ENCODE data around the gene PHYHD1. TPM values are rescaled to one million over a fixed set of nuclear protein-coding genes. Genes with fewer than 3 reads are reported as not detected.

Gene PHYHD1
- polyA plus RNA-seq, 1 of the 3 experiments (the other 2 are of a cell fraction), result not detected

- H3K9ac ChIP-seq, result no peak overlapping the region
- H4K20me1 ChIP-seq (ENCODE audit: insufficient read depth), result no peaks in the 10 kb centered on the region
- H3K27ac ChIP-seq (ENCODE audit: low read depth in 2 of 2, low read length in 1 of 2), result no peak overlapping the region
- ChIA-PET CTCF (no interaction called here), POLR2A (no interaction called here)
- no peaks in the 10 kb centered on the region for H3K4me1 ChIP-seq (ENCODE audit: control insufficient read depth in 1 of 2, insufficient read depth in 2 of 2, low read depth in 1 of 2, low read length in 1 of 2)
- no peak overlapping the region for H2AFZ ChIP-seq (ENCODE audit: low read depth)
- no peak for DNase-seq
- no peaks in the 10 kb centered on the region for H3K27me3 ChIP-seq (ENCODE audit: insufficient read depth)
- H3F3A ChIP-seq (replicated peaks; ENCODE audit: insufficient read depth), result peaks cover 5% of the 10 kb centered on the region
- H3K79me2 ChIP-seq (ENCODE audit: insufficient read depth), result no peaks in the 10 kb centered on the region
- no peaks in the 10 kb centered on the region for H3K9me2 ChIP-seq
- no peak overlapping the region for H3K4me2 ChIP-seq
- TF ChIP-seq FOXJ3 (CRISPR knock-in tag; IDR thresholded peaks at IDR 0.05), result no peak
- TF ChIP-seq MEF2A (IDR thresholded peaks at IDR 0.05; ENCODE audit: borderline replicate concordance, low read depth), result no peak
- no peak for TF ChIP-seq RCOR1 (IDR thresholded peaks at IDR 0.05; ENCODE audit: low read length)
- no peak for TF ChIP-seq TEAD4 (IDR thresholded peaks at IDR 0.05; ENCODE audit: borderline replicate concordance, insufficient read depth)
- TF ChIP-seq EP300 (IDR thresholded peaks at IDR 0.05; ENCODE audit: borderline replicate concordance in 1 of 2, low read depth in 1 of 2, low read length in 1 of 2), result no peak
- TF ChIP-seq PBX3 (IDR thresholded peaks at IDR 0.05), result no peak
- no peak for TF ChIP-seq NRF1 (IDR thresholded peaks at IDR 0.05; ENCODE audit: low read depth, low read length)
- no peak for TF ChIP-seq ELF1 (IDR thresholded peaks at IDR 0.05)
- TF ChIP-seq REST (IDR thresholded peaks at IDR 0.05; ENCODE audit: low read depth, low read length), result no peak
- no peak for TF ChIP-seq ZBTB33 (IDR thresholded peaks at IDR 0.05; ENCODE audit: borderline replicate concordance, low read depth)
- TF ChIP-seq RFX5 (IDR thresholded peaks at IDR 0.05; ENCODE audit: low read length), result no peak
- TF ChIP-seq FOSL2 (IDR thresholded peaks at IDR 0.05; ENCODE audit: borderline replicate concordance, low read depth), result no peak
- TF ChIP-seq SMC3 (IDR thresholded peaks at IDR 0.05; ENCODE audit: low read depth, low read length), result no peak
- no peak for TF ChIP-seq SIN3A (IDR thresholded peaks at IDR 0.05; ENCODE audit: borderline replicate concordance, low read depth, low read length)
- no peak for TF ChIP-seq EZH2phosphoT487 (IDR thresholded peaks at IDR 0.05; ENCODE audit: borderline replicate concordance, low read depth)
- no peak for TF ChIP-seq POLR2AphosphoS5 (IDR thresholded peaks at IDR 0.05; ENCODE audit: low read depth, low read length)
- 93% methylated on average over 3 of the region's 3 CpGs for WGBS (ENCODE audit: low lambda C conversion rate)
- no peaks in the 10 kb centered on the region for H3K9me3 ChIP-seq
- H3K4me3 ChIP-seq (ENCODE audit: low read depth in 2 of 2, low read length in 1 of 2), result no peak overlapping the region
- H3K36me3 ChIP-seq (replicated peaks in 1 of 2; ENCODE audit: control insufficient read depth in 1 of 2, insufficient read depth in 2 of 2, low read length in 1 of 2), result peaks cover 38 to 58% of the 10 kb centered on the region in 2 experiments
These were observed 58.3 kb downstream of the PHYHD1 start for GRCh38 chr9:128979111-128979510.

Measured in SK-N-SH (cell line).